ENCODE results near the gene PKIB.

DNA sequence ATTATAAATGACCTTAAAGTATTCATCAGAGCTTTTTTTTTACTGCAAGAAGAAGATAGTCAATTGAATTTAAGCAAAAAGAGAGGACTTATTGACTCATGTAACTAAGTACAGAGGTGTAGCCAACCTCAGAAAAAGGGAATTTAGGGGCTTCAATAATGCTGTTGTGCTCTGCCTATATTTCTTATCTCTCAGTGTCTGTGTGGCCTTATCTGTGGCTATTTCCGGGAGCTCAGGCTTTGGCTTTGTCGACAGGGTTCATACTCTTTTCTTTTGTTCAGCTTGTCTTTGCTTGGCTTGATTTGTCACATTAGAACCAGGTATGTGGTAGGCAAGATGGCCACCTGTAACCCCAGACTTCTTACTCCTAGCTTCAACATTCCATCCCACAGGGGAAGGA, 130.7 kb downstream of the PKIB start:
- TF ChIP-seq POLR2A (IDR thresholded peaks at IDR 0.05) = no peak
- no peak for TF ChIP-seq CTCF (IDR thresholded peaks at IDR 0.05)
- no peak for TF ChIP-seq EP300 (IDR thresholded peaks at IDR 0.05)

Measured in ovary (tissue), 3 donors.